Right atrium auricular region (tissue), 2 donors: ENCODE measurements around the gene NPSR1. TPM values are rescaled to one million over a fixed set of nuclear protein-coding genes. Genes with fewer than 3 reads are reported as not detected.

Experiments used
- DNase-seq: peaks from one replicate; pipeline ENCODE4 v3.0.0-alpha.2; 2019; ENCODE audit warnings: low spot score
- H3K27ac ChIP-seq, 2 donors: fragments of 200-600 bp; sonication (generic); 1 replicate in 1 of 2; 2 replicates in 1 of 2; pipeline ENCODE4 v1.5.1; 2016 to 2019
- H3K27me3 ChIP-seq, 2 donors: fragments of 200-600 bp; sonication (generic); one replicate each; pipeline versions ENCODE4 v1.5.1 to v1.6.0; 2017 to 2019
- H3K36me3 ChIP-seq: fragments of 200-600 bp; sonication (generic); one replicate; pipeline ENCODE4 v1.5.1; 2016
- H3K4me1 ChIP-seq, 2 donors: fragments of 200-600 bp; sonication (generic); one replicate each; pipeline versions ENCODE4 v1.5.1 to v1.6.0; 2017 to 2019
- H3K4me3 ChIP-seq, 2 donors: fragments of 200-600 bp; sonication (generic); 1 replicate in 1 of 2; 2 replicates in 1 of 2; pipeline ENCODE4 v1.5.1; 2017 to 2019; ENCODE audit warnings: mild to moderate bottlenecking in 1 of 2, moderate library complexity in 1 of 2
- H3K9me3 ChIP-seq, 2 donors: fragments of 200-600 bp; sonication (generic); one replicate each; pipeline ENCODE4 v1.5.1; 2019
- CTCF ChIP-seq, 2 donors: fragments of 200-600 bp; sonication (generic); IDR thresholded peaks; one replicate each; pipeline ENCODE4 v1.5.1; 2019; ENCODE audit warnings: antibody characterized with exemption in 2 of 2
- total RNA-seq, 2 donors: library from RNA; depleted of rRNA; stranded (reverse); fragments of >200 nt; gene quantifications; one replicate each; pipeline ENCODE4 v1.1.0, GENCODE V29; 2016

Gene NPSR1
- total RNA-seq, 2 donors from 2014 or later: not detected

- DNase-seq: no peak
- Histone ChIP-seq H3K4me3 (no peak overlapping the region), H3K4me1 (peaks cover 0 to 2% of the 10 kb centered on the region in 2 donors), H3K36me3 (no peaks in the 10 kb centered on the region), H3K27me3 (no peaks in the 10 kb centered on the region), H3K27ac (no peak overlapping the region), H3K9me3 (no peaks in the 10 kb centered on the region)
- TF ChIP-seq CTCF (IDR thresholded peaks at IDR 0.05): no peak
Observed at GRCh38 chr7:34723866-34724490, 66.0 kb downstream of the NPSR1 start.

GRCh38 chr7:34726221-34726620 lies 68.2 kb downstream of the NPSR1 start:
- TF ChIP-seq CTCF (IDR thresholded peaks at IDR 0.05): no peak
- Histone ChIP-seq H3K4me3 (no peak overlapping the region), H3K27ac (no peak overlapping the region), H3K9me3 (no peaks in the 10 kb centered on the region), H3K27me3 (no peaks in the 10 kb centered on the region), H3K4me1 (no peaks in the 10 kb centered on the region), H3K36me3 (no peaks in the 10 kb centered on the region)
- no peak for DNase-seq

- Histone ChIP-seq H3K27ac (no peak overlapping the region), H3K4me3 (no peak overlapping the region), H3K9me3 (no peaks in the 10 kb centered on the region), H3K36me3 (no peaks in the 10 kb centered on the region), H3K4me1 (no peaks in the 10 kb centered on the region), H3K27me3 (no peaks in the 10 kb centered on the region)
- DNase-seq: no peak
- no peak for TF ChIP-seq CTCF (IDR thresholded peaks at IDR 0.05)
Observed at GRCh38 chr7:34727464-34727995, 69.5 kb downstream of the NPSR1 start.

GRCh38 chr7:34728156-34728555 lies 70.1 kb downstream of the NPSR1 start:
- Histone ChIP-seq H3K4me1 (no peaks in the 10 kb centered on the region), H3K36me3 (no peaks in the 10 kb centered on the region), H3K9me3 (no peaks in the 10 kb centered on the region), H3K27me3 (no peaks in the 10 kb centered on the region), H3K4me3 (no peak overlapping the region), H3K27ac (no peak overlapping the region)
- no peak for DNase-seq
- TF ChIP-seq CTCF (IDR thresholded peaks at IDR 0.05): no peak

- no peak overlapping the region for H3K27ac ChIP-seq
- no peaks in the 10 kb centered on the region for H3K4me1 ChIP-seq
- H3K9me3 ChIP-seq: no peaks in the 10 kb centered on the region
- no peak for DNase-seq
- H3K36me3 ChIP-seq: no peaks in the 10 kb centered on the region
- no peak for TF ChIP-seq CTCF (IDR thresholded peaks at IDR 0.05)
- no peak overlapping the region for H3K4me3 ChIP-seq
- no peaks in the 10 kb centered on the region for H3K27me3 ChIP-seq
Observed at GRCh38 chr7:34734771-34735170, 76.8 kb downstream of the NPSR1 start.

- no peak for TF ChIP-seq CTCF (IDR thresholded peaks at IDR 0.05)
- Histone ChIP-seq H3K27me3 (no peaks in the 10 kb centered on the region), H3K36me3 (no peaks in the 10 kb centered on the region), H3K4me1 (no peaks in the 10 kb centered on the region), H3K27ac (no peak overlapping the region), H3K9me3 (no peaks in the 10 kb centered on the region), H3K4me3 (no peak overlapping the region)
- DNase-seq: no peak
Observed at GRCh38 chr7:34735526-34735925, 77.5 kb downstream of the NPSR1 start.
